ENCODE measurements around the gene EMILIN2.

Gene EMILIN2

DNA sequence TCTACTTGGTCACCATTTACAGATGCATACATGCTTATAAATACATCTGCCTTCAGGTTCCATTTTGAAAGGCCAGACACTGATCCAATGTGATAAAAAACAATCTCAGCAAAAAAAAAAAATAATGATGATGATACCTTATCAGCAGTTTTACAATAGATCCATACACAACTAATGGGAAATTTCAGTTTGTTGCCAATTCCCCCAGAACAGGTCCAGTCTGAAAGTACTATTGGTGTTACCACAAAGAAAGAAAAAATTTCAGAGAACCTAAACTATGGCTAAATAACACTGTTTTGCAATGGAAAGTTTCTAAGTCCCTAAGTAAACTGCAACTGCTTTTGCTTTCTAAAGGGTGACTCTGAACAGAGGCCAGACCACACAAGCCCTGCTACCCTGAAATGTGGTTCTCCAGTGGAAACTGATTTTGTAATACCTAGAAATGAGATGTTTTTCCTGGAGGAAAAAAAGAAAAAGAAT, 112.1 kb downstream of the EMILIN2 start:
- Histone ChIP-seq H2AFZ (ENCODE audit: low read depth, low read length) (no peak overlapping the region), H3K23ac (ENCODE audit: low read length in 2 of 2) (no peak overlapping the region), H3K14ac (ENCODE audit: low read length in 2 of 2) (no peak overlapping the region)

GRCh38 chr18:2959341-2959740, 112.5 kb downstream of the EMILIN2 start:
- Histone ChIP-seq H2AFZ (ENCODE audit: low read depth, low read length) (no peak overlapping the region), H2BK120ac (ENCODE audit: low read depth, low read length) (no peak overlapping the region), H3K4ac (ENCODE audit: low read depth in 1 of 2, low read length in 2 of 2) (no peak overlapping the region), H2BK15ac (ENCODE audit: low read depth, poor library complexity, severe bottlenecking) (no peak overlapping the region), H2BK12ac (ENCODE audit: low read length in 2 of 2) (no peak overlapping the region), H3K9ac (ENCODE audit: low read length) (peak overlapping the region; percentile 49), H3K4me2 (ENCODE audit: low read length, poor library complexity, severe bottlenecking) (no peak overlapping the region), H3K27ac (ENCODE audit: low read length, poor library complexity, severe bottlenecking) (no peak overlapping the region), H3K36me3 (ENCODE audit: control insufficient read depth in 1 of 2, insufficient read depth in 2 of 2, low read depth in 1 of 2, low read length in 2 of 2) (peaks cover 9 to 18% of the 10 kb centered on the region in 2 experiments), H3K18ac (ENCODE audit: low read depth in 1 of 2, low read length in 2 of 2) (no peak overlapping the region), H3K4me1 (ENCODE audit: control insufficient read depth, insufficient read depth, low read depth, low read length) (peaks cover 7% of the 10 kb centered on the region), H2AK5ac (ENCODE audit: low read length, severe bottlenecking) (no peak overlapping the region), H2BK5ac (ENCODE audit: low read depth, low read length, poor library complexity, severe bottlenecking) (no peak overlapping the region), H3K27me3 (ENCODE audit: control insufficient read depth in 1 of 2, insufficient read depth in 1 of 2, low read length in 2 of 2) (no peaks in the 10 kb centered on the region), H3K4me3 (ENCODE audit: insufficient read depth in 1 of 2, low read depth in 1 of 2, low read length in 2 of 2) (no peak overlapping the region), H4K8ac (ENCODE audit: low read length) (no peak overlapping the region), H3K23ac (ENCODE audit: low read length in 2 of 2) (no peak overlapping the region), H3K79me1 (replicated peaks; ENCODE audit: low read length, poor library complexity, severe bottlenecking) (peaks cover 23% of the 10 kb centered on the region), H3K14ac (ENCODE audit: low read length in 2 of 2) (no peak overlapping the region), H4K91ac (ENCODE audit: low read length) (no peak overlapping the region), H3K9me3 (ENCODE audit: control insufficient read depth, low read length) (no peaks in the 10 kb centered on the region)
- DNase-seq, result no peak
- WGBS, result no CpG with 5 or more reads among the region's 2 CpGs

More for the DNA sequence above, 112.1 kb downstream of the EMILIN2 start:
- Histone ChIP-seq H2BK5ac (ENCODE audit: low read depth, low read length, poor library complexity, severe bottlenecking) (no peak overlapping the region), H3K9me3 (ENCODE audit: control insufficient read depth, low read length) (no peaks in the 10 kb centered on the region), H3K9ac (ENCODE audit: low read length) (peak overlapping the region; percentile 49), H3K36me3 (ENCODE audit: control insufficient read depth in 1 of 2, insufficient read depth in 2 of 2, low read depth in 1 of 2, low read length in 2 of 2) (peaks cover 9 to 23% of the 10 kb centered on the region in 2 experiments), H4K91ac (ENCODE audit: low read length) (no peak overlapping the region), H2BK12ac (ENCODE audit: low read length in 2 of 2) (no peak overlapping the region), H3K4ac (ENCODE audit: low read depth in 1 of 2, low read length in 2 of 2) (no peak overlapping the region), H3K18ac (ENCODE audit: low read depth in 1 of 2, low read length in 2 of 2) (no peak overlapping the region), H2AK5ac (ENCODE audit: low read length, severe bottlenecking) (no peak overlapping the region), H3K4me3 (ENCODE audit: insufficient read depth in 1 of 2, low read depth in 1 of 2, low read length in 2 of 2) (no peak overlapping the region), H3K79me1 (replicated peaks; ENCODE audit: low read length, poor library complexity, severe bottlenecking) (peaks cover 25% of the 10 kb centered on the region), H2BK15ac (ENCODE audit: low read depth, poor library complexity, severe bottlenecking) (no peak overlapping the region), H3K27ac (ENCODE audit: low read length, poor library complexity, severe bottlenecking) (no peak overlapping the region), H2BK120ac (ENCODE audit: low read depth, low read length) (no peak overlapping the region), H3K27me3 (ENCODE audit: control insufficient read depth in 1 of 2, insufficient read depth in 1 of 2, low read length in 2 of 2) (no peaks in the 10 kb centered on the region), H3K4me1 (ENCODE audit: control insufficient read depth, insufficient read depth, low read depth, low read length) (peaks cover 7% of the 10 kb centered on the region), H3K4me2 (ENCODE audit: low read length, poor library complexity, severe bottlenecking) (no peak overlapping the region), H4K8ac (ENCODE audit: low read length) (no peak overlapping the region)
- peak; percentile 89 for DNase-seq

DNA sequence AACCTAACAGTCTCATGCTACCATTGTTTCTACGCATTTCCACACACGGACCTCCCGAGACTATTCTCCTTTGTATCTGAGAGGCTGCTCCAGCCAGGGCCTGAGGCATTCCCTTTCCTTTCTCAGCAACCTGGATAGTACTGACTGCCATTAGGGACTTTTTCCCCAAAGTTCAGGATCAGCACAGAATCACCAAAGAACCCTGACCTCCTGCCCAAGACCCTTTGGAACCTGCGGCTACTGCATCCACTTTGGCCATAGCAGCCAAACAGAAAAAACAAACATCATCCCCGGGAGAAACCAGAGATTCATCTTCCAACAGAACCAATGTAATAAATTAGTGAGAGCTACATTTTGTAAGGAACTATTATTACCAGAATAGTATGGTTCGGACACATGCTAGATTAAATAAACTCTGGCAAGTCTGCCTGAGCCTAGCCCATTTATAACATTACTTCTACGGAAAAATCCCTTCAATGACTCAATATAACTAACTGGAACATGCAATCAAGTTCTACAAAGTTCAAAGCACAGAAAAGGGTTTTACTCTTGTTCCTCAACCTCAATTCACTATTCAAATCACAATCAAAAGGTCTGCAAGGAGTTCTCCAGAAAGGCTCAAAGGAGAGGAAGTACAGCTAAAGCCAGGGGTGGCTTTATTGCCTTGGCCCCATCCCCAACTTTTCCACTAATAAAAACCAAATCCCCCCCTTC, 114.3 kb downstream of the EMILIN2 start:
- Histone ChIP-seq H2AFZ (ENCODE audit: low read depth, low read length) (no peak overlapping the region), H4K8ac (ENCODE audit: low read length) (no peak overlapping the region), H2BK15ac (ENCODE audit: low read depth, poor library complexity, severe bottlenecking) (no peak overlapping the region), H3K18ac (ENCODE audit: low read depth in 1 of 2, low read length in 2 of 2) (peak overlapping the region in 1 of 2 experiments; percentile 39), H3K27me3 (ENCODE audit: control insufficient read depth in 1 of 2, insufficient read depth in 1 of 2, low read length in 2 of 2) (no peaks in the 10 kb centered on the region), H2BK5ac (ENCODE audit: low read depth, low read length, poor library complexity, severe bottlenecking) (no peak overlapping the region), H3K14ac (ENCODE audit: low read length in 2 of 2) (no peak overlapping the region), H3K36me3 (ENCODE audit: control insufficient read depth in 1 of 2, insufficient read depth in 2 of 2, low read depth in 1 of 2, low read length in 2 of 2) (peaks cover 0 to 9% of the 10 kb centered on the region in 2 experiments), H2BK120ac (ENCODE audit: low read depth, low read length) (no peak overlapping the region), H2AK5ac (ENCODE audit: low read length, severe bottlenecking) (peak overlapping the region; percentile 26), H3K9ac (ENCODE audit: low read length) (peak overlapping the region; percentile 47), H3K27ac (ENCODE audit: low read length, poor library complexity, severe bottlenecking) (peak overlapping the region; percentile 69), H2BK12ac (ENCODE audit: low read length in 2 of 2) (no peak overlapping the region), H3K4me3 (ENCODE audit: insufficient read depth in 1 of 2, low read depth in 1 of 2, low read length in 2 of 2) (peak overlapping the region in 1 of 2 experiments; percentile 57), H4K91ac (ENCODE audit: low read length) (no peak overlapping the region), H3K4me2 (ENCODE audit: low read length, poor library complexity, severe bottlenecking) (no peak overlapping the region), H3K9me3 (ENCODE audit: control insufficient read depth, low read length) (no peaks in the 10 kb centered on the region), H3K79me1 (replicated peaks; ENCODE audit: low read length, poor library complexity, severe bottlenecking) (peaks cover 17% of the 10 kb centered on the region), H3K23ac (ENCODE audit: low read length in 2 of 2) (no peak overlapping the region), H3K4me1 (ENCODE audit: control insufficient read depth, insufficient read depth, low read depth, low read length) (peaks cover 10% of the 10 kb centered on the region), H3K4ac (ENCODE audit: low read depth in 1 of 2, low read length in 2 of 2) (no peak overlapping the region)
- no peak for DNase-seq
- WGBS, result 91% methylated on average over 5 of the region's 7 CpGs

DNA sequence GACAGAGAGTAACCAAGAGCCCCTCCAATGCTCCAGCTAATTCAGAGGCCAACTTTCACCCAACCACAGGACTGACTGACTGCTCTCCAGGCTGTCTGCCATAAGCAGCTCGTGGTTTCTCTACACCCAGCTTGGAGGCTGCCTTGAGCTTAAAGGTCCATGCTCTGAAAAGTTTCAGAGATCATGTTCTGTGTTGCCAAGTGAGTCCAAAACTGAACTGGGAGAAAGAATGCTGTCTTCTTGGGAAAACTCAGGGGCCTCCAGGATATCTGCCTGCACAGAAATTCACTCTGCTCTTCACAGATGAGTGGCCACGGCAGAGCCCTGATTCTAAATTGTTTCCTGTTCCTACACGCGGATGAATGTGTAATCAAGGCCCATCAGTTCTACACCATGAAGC, 115.0 kb downstream of the EMILIN2 start:
- no peak overlapping the region for H2BK15ac ChIP-seq (ENCODE audit: low read depth, poor library complexity, severe bottlenecking)
- H3K4me1 ChIP-seq (ENCODE audit: control insufficient read depth, insufficient read depth, low read depth, low read length), result peaks cover 12% of the 10 kb centered on the region
- peak overlapping the region; percentile 47 for H3K9ac ChIP-seq (ENCODE audit: low read length)
- H3K18ac ChIP-seq (ENCODE audit: low read depth in 1 of 2, low read length in 2 of 2), result peak overlapping the region; percentile 74
- H3K27me3 ChIP-seq (ENCODE audit: control insufficient read depth in 1 of 2, insufficient read depth in 1 of 2, low read length in 2 of 2), result no peaks in the 10 kb centered on the region
- peak overlapping the region in 1 of 2 experiments; percentile 11 for H2BK12ac ChIP-seq (ENCODE audit: low read length in 2 of 2)
- DNase-seq, result peak; percentile 63
- H2BK120ac ChIP-seq (ENCODE audit: low read depth, low read length), result no peak overlapping the region
- peak overlapping the region; percentile 69 for H3K27ac ChIP-seq (ENCODE audit: low read length, poor library complexity, severe bottlenecking)
- H3K79me1 ChIP-seq (replicated peaks; ENCODE audit: low read length, poor library complexity, severe bottlenecking), result peaks cover 17% of the 10 kb centered on the region
- WGBS, result 27% methylated on average over 4 of the region's 4 CpGs
- no peak overlapping the region for H3K14ac ChIP-seq (ENCODE audit: low read length in 2 of 2)
- peak overlapping the region; percentile 27 for H3K4me2 ChIP-seq (ENCODE audit: low read length, poor library complexity, severe bottlenecking)
- no peak overlapping the region for H2BK5ac ChIP-seq (ENCODE audit: low read depth, low read length, poor library complexity, severe bottlenecking)
- peak overlapping the region in 1 of 2 experiments; percentile 32 for H3K4ac ChIP-seq (ENCODE audit: low read depth in 1 of 2, low read length in 2 of 2)
- H2AFZ ChIP-seq (ENCODE audit: low read depth, low read length), result no peak overlapping the region
- H2AK5ac ChIP-seq (ENCODE audit: low read length, severe bottlenecking), result no peak overlapping the region
- no peak overlapping the region for H4K8ac ChIP-seq (ENCODE audit: low read length)
- H4K91ac ChIP-seq (ENCODE audit: low read length), result no peak overlapping the region
- H3K23ac ChIP-seq (ENCODE audit: low read length in 2 of 2), result no peak overlapping the region
- H3K4me3 ChIP-seq (ENCODE audit: insufficient read depth in 1 of 2, low read depth in 1 of 2, low read length in 2 of 2), result peak overlapping the region in 1 of 2 experiments; percentile 57
- peaks cover 0 to 7% of the 10 kb centered on the region in 2 experiments for H3K36me3 ChIP-seq (ENCODE audit: control insufficient read depth in 1 of 2, insufficient read depth in 2 of 2, low read depth in 1 of 2, low read length in 2 of 2)
- no peaks in the 10 kb centered on the region for H3K9me3 ChIP-seq (ENCODE audit: control insufficient read depth, low read length)

Measured in mesenchymal stem cell (in vitro differentiated cells and primary cell).